Suprapubic skin (tissue), 4 donors: ENCODE data around the gene EEFSEC.

Experiments used
- CTCF ChIP-seq, 2 donors: fragments of 200-600 bp in 1 of 2; fragments of 450-650 bp in 1 of 2; sonication (generic) in 1 of 2; IDR thresholded peaks; one replicate each; pipeline ENCODE4 v1.5.1; 2016 to 2019; ENCODE audit warnings: antibody characterized with exemption in 2 of 2, mild to moderate bottlenecking in 1 of 2, moderate library complexity in 1 of 2
- POLR2A ChIP-seq, 2 donors: fragments of 450-650 bp; IDR thresholded peaks; one replicate each; pipeline ENCODE4 v1.6.1; 2017; ENCODE audit warnings: antibody characterized with exemption in 2 of 2, mild to moderate bottlenecking in 2 of 2, moderate library complexity in 2 of 2
- POLR2AphosphoS5 ChIP-seq, 3 donors: sonication (generic); formaldehyde crosslinking; IDR thresholded peaks; one replicate each; pipeline ENCODE4 v1.6.1; 2017; ENCODE audit warnings: antibody characterized with exemption in 3 of 3

- TF ChIP-seq CTCF (IDR thresholded peaks at IDR 0.05) = no peak
- TF ChIP-seq POLR2A (IDR thresholded peaks at IDR 0.05) = no peak
- no peak for TF ChIP-seq POLR2AphosphoS5 (IDR thresholded peaks at IDR 0.05)
Observed at GRCh38 chr3:128215290-128215689, 62.0 kb downstream of the EEFSEC start.
